VCaP (cell line): ENCODE data around the gene SLC66A2.

Experiments used
- H3K27ac ChIP-seq: fragments of 450-650 bp; 2 replicates; pipeline ENCODE4 v1.5.1; 2017
- CTCF ChIP-seq: fragments of 450-650 bp; conservative IDR thresholded peaks from 2 replicates; pipeline ENCODE4 v1.5.1; 2017; ENCODE audit warnings: mild to moderate bottlenecking, moderate library complexity

SLC66A2 gene

GRCh38 chr18:79926715-79927606 lies 24.5 kb downstream of the SLC66A2 start:
- no peak for TF ChIP-seq CTCF
- no peak overlapping the region for H3K27ac ChIP-seq

GRCh38 chr18:79926306-79926705 lies 25.1 kb downstream of the SLC66A2 start:
- H3K27ac ChIP-seq, result no peak overlapping the region
- TF ChIP-seq CTCF, result no peak

- no peak for TF ChIP-seq CTCF
- H3K27ac ChIP-seq, result no peak overlapping the region
Observed at GRCh38 chr18:79924814-79925731, 26.4 kb downstream of the SLC66A2 start.

- TF ChIP-seq CTCF, result no peak
- H3K27ac ChIP-seq, result no peak overlapping the region
Observed at GRCh38 chr18:79923896-79924585, 27.4 kb downstream of the SLC66A2 start.

- no peak for TF ChIP-seq CTCF
- H3K27ac ChIP-seq, result no peak overlapping the region
Observed at GRCh38 chr18:79922971-79923411, 28.5 kb downstream of the SLC66A2 start.

GRCh38 chr18:79921984-79922965 lies 29.2 kb downstream of the SLC66A2 start:
- no peak for TF ChIP-seq CTCF
- no peak overlapping the region for H3K27ac ChIP-seq
